Tibial nerve (tissue), 4 donors: Measurements from ENCODE around the gene FDXR.
A peak's percentile ranks its signal among the peaks of the same experiment; 100 is the strongest.

Source experiments
- CTCF ChIP-seq, 5 experiments: fragments of 200-600 bp in 3 of 5; fragments of 450-650 bp in 2 of 5; sonication (generic) in 3 of 5; IDR thresholded peaks; one replicate each; pipeline ENCODE4 v1.5.1; 2016 to 2019; ENCODE audit warnings: antibody characterized with exemption in 5 of 5, mild to moderate bottlenecking in 3 of 5, moderate library complexity in 2 of 5
- EP300 ChIP-seq, 2 donors: sonication (generic); formaldehyde crosslinking; IDR thresholded peaks; one replicate each; pipeline ENCODE4 v1.6.1; 2017; ENCODE audit warnings: antibody characterized with exemption in 2 of 2, mild to moderate bottlenecking in 1 of 2
- POLR2A ChIP-seq, 2 donors: fragments of 450-650 bp; IDR thresholded peaks; one replicate each; pipeline ENCODE4 v1.6.1; 2017; ENCODE audit warnings: antibody characterized with exemption in 2 of 2, mild to moderate bottlenecking in 2 of 2, moderate library complexity in 2 of 2

GRCh38 chr17:74872313-74873036, at the start of gene FDXR:
- no peak for TF ChIP-seq CTCF (IDR thresholded peaks at IDR 0.05)
- no peak for TF ChIP-seq EP300 (IDR thresholded peaks at IDR 0.05)
- peak in 1 of 2 donors; percentile 12 for TF ChIP-seq POLR2A (IDR thresholded peaks at IDR 0.05)
